ELR (cell line): Measurements from ENCODE around the gene POMT1.

ENCODE experiments used
- DNase-seq: peaks from one replicate; pipeline ENCODE4 v3.0.0-alpha.2; 2015; ENCODE audit warnings: low read depth

POMT1 gene

DNA sequence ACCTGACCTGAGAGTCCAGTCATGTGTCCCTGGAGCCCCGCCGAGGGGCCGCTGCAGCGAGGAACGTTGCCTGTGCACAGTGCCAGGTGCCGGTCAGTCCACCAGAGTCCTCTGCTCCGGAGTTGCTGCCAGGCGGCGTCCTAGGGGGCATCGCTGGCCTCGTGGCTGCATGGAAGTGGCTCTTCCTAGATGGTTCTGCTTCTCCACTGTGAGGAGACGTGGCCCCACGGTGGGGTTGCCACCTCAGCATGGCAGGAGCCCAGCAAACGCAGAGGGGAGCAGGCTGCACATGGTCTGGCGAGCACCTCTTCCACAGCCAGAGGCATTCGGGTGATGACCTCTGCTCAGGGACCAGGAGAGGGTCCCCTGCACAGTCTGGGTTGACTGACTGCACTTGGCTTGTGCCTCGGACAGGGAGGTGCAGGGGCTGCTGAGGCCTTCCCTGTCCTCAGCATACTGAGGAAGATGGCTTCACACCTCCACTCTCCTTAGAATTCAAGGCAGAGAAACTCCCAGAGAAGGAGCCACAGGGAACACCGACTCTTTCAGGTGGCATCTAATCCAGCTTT is 25.9 kb upstream of the POMT1 start:
- DNase-seq, result no peak

DNA sequence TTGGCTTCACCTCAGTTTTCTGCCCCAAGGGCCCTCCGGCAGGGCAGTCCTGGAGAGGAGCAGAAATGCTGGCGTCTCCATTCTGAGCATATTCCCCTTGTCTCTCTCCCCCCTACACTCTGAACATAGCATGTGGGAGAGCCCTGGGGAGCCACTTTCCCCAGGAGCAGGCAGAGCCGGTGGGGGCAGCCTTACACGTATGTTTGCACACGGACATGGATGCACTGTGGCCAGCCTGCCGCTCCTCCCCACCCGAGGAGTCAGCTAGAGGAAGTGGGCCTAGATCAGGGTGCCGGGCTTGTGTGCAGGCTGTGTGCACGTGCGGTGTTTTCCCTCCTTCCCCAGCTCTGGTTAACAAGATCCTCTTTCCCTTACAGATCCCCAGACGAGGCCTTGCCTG is 25.4 kb upstream of the POMT1 start:
- no peak for DNase-seq

DNA sequence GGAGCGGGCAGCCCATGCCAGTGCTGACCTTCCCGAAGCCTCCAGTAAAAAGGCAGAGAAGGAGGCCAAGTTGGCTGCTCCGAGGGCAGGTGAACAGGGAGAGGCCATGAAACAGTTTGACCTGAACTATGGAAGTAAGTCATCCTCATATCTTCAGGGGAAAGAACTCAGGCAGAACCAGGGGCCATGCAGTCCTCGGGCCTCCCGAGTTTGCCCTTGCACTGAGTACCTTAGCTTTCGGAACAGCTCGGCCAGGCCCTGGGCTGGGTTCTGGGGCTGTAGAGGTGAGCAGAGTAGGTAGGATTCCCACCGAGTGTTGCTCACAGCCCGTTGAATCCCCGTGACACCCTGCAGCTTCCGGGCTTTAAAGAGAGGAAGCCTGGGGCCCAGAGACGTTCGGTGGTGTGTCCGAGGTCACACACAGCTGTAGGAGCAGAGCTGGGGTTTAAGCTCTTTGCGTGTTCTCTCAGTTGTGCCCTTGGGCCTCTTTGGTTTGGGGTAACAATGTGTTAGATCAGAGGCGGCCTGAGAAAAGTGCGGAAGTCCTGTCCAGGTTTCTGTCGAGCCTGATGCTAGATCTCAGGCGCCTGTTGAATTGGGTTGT is 24.8 kb upstream of the POMT1 start:
- no peak for DNase-seq

DNA sequence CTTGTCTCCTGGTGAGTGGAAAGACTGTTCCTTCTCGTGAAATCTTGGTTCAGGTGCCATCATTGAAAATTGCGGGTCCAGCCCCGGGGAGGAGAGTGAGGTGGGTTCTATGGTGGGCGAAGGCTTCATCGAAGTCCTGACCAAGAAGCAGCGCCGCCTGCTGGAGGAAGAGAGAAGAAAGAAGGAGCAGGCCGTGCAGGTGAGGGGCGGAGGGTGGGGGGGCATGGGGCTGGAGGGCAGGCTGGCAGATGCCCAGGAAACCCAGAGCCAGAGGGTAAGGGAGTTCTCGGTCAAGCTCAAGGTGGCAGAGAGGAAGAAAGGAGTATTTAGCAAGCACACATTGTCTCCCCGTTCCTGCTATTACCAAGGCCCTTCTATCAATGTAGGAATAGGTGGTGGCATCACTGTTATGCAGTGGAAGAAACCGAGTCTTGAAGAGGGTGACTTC is 24.3 kb upstream of the POMT1 start:
- DNase-seq, result peak; percentile 57

DNA sequence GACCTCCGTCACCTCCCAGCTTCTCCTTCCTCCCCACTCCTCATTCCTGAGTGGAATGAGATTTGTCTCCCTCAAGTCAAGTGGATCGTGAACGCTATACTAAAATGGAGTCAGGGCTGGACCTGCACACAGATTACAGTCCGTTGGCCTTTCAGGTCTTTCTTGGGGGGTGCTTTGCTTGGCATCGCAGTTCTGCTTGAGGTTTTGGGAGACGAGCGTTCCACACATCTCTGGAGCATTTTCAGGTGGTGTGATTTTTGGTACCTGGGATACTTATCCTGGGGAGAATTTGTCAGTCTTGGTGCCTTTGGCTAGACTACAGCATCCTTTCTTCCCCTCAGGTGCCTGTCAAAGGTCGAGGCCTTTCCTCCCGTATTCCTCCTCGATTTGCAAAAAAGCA is 23.8 kb upstream of the POMT1 start:
- DNase-seq, result no peak

DNA sequence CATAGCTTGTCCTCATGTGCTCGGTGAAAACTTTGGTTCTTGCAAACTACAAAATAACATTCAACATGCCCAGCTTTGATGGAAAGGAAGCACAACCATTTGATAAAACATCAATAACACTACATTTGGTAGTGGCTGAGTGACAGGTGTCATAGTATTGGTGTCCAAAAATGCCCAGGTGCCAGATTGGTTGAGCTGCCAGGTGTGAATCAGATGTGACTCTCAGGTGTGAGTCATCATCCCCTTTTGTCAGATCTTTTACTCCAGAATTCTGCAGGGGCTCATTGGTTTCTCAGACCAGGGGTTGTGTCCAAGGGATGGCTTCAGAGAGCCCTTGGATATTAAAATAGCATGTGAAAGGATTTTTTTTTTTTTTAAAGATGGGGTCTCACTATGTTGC is 22.5 kb upstream of the POMT1 start:
- no peak for DNase-seq

DNA sequence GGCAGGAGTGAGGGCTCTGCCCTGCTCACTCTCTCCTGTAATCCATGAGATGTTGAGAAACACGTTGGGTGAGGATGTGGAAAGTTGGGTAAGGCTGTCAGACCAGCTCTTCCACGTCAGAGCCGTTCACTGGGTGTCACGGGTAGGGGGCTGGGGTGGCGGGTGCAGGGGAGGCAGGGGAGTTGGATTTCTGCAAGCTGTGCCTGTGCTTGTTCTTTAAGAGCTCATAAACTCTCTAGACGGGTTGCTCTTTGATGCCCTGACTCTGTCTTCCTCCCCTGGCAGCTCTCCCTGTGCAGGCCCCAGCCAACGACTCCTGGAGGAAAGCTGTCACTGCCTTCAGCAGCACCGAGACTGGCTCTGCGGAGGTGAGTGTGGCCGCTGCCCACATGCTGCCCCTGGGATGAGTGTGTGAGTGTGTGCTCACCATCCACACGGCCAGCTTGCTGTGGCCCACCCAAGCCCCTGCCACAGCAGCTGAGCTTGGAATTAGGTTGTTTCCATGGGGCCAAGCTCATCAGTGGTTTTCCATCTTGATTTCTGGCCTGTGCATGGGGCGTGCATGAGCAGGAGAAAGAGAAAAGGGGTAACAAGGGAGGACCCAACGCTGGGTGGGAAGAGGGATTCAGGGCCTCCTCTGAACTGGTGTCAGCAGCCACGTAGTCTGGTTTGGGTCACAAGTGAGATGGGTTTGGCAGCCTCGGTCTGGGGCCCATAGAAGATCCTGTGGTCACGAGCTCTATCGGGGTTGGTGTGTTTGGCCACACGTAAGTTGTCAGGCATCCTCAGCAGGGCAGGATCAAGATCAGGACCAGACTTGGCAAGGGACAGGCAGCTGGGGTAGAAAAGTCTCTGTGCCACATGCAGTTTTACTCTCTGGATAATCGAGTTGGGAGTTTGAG is 21.0 kb upstream of the POMT1 start:
- no peak for DNase-seq

DNA sequence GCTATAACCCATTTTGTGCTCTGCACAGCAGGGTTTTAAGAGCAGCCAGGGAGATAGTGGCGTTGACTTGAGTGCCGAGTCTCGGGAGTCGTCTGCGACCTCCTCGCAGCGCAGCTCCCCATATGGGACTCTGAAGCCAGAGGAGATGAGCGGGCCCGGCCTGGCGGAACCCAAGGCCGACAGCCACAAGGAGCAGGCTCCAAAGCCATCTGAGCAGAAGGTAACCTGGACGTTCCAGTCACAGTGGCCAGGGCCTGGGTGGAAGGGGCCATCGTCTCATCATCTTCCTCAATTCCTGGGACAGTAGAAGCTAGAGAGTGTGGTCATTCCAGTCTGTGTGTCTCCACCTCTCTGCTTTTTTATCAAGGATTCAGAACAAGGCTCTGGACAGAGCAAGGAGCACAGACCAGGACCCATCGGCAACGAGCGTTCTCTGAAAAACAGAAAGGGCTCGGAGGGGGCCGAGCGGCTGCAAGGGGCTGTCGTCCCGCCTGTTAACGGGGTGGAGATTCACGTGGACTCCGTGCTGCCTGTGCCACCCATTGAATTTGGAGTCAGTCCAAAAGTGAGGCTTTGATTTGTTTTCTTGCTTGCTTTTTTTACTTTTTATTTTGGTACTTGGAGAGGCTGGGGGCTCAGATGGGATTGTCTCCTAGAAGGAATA is 20.2 kb upstream of the POMT1 start:
- no peak for DNase-seq

DNA sequence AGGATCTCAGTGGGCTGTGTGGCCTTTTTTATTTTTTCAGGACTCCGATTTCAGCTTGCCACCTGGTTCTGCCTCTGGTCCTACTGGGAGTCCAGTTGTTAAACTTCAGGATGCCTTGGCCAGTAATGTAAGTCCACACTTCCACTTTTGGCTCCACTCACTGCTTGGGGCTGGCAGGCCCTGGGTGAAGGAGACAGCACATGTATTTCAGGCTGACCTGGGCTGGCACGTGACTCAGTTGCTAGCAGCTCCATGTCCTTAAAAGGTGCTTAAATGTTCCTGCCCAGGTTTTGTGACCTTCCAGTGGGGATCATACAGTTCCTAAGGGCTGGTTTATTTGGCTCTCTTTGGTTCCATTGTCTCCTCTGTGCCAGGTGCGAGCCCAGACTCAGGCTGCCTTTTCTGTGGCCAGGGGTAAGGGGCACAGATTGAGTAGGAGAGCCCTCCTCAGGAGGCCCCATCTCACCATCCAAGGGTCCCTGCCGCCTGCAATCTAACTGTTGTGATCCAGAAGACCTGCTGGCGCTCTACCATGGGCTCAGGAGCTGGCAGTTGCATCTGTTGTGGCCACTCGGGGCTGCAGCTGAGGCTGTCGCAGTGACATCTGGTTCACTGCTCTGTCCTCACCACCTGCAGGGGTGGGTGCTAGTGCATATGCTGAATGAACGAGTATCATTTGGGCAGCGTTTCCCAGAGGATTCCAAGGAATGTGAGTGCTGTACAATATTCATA is 19.2 kb upstream of the POMT1 start:
- DNase-seq, result no peak

DNA sequence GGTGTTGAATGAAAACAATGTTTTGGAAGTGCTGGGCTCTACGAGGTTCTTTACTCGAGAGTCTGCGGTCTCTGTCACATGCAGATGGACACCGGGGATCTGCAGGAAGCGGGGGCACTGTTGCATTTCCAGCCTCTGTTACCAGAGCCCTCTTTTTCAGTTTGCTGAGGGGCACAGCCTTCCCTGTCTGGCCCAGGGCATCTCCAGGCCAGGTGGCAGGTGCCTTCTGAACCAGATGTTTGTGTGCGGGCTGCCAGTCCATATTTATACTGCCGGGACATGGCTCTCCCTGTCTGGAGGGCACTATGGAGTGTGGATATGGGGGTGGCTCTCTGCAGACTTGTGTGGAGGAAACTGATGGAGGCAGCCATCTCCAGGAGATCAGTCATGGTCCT is 18.7 kb upstream of the POMT1 start:
- no peak for DNase-seq

DNA sequence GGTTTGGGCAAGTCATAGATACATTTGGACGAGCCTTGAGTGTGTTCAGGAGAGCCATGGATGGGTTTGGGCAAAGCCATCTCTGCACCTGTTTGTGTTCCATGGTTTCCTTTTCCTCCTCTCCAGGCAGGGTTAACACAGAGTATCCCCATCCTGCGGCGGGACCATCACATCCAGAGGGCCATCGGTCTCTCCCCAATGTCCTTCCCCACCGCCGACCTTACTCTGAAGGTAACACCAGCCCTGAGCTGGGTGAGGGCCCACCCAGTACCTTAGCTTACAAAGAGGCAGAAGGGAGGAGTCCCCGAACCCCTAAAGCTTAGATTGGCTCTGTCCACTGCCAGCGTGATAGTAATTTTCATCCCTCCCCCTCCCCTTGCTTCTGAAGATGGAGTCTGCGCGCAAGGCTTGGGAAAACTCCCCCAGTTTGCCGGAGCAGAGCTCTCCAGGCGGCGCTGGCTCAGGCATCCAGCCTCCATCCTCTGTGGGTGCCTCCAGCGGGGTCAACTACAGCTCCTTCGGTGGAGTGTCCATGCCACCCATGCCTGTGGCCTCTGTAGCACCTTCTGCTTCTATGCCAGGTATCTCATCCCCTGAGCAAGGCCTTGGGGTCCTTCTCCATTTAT is 18.0 kb upstream of the POMT1 start:
- DNase-seq, result no peak

DNA sequence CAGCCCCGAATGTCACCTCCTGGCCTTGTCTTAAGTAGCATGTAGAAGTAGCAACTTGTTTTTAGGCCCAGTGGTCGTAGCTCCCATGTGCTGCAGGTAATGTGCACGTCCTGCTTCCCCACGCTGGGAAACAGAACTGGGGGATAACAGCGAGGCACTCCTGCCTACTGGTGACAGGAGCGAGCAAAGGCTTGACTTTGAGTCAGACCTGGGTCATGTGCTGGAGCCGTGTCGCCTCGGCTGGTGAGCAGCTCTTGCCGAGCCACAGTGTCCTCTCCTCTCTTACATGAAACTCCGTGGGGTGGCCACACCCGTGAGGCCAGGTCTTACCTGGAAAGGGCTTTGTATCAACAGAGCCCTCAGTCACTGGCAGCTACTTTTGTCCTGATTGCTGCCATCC is 17.5 kb upstream of the POMT1 start:
- DNase-seq, result no peak

DNA sequence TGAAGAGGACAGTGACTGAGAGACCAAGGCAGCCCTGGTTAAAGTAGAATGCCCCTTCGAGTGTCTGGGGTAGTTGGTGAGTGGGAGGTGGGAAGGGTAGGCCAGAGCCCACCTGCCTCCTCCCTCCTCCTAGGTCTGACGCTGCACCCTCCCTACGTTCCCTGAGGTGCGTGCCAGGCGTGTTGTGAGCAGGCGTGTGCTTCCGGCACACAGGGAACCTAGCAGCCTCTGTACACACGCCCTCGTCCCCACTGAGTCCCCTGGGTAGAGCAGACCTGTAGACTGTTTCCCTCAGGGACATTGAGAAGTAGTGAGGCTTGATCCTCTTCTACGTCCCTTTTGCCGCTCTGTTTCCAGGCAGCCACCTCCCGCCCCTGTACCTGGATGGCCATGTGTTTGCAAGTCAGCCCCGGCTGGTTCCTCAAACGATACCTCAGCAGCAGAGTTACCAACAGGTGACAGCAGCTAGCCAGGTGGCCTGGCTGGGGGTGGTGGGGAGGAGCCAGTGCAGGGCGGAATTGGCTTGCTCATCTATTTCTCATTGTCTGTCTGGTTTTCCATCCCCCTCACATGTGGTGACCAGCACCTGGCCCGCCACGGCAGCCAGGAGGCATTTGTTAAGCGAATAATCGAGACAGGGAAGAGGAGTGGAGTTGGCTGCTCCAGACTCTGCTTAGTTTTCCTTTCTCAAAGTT is 16.8 kb upstream of the POMT1 start:
- DNase-seq, result no peak

DNA sequence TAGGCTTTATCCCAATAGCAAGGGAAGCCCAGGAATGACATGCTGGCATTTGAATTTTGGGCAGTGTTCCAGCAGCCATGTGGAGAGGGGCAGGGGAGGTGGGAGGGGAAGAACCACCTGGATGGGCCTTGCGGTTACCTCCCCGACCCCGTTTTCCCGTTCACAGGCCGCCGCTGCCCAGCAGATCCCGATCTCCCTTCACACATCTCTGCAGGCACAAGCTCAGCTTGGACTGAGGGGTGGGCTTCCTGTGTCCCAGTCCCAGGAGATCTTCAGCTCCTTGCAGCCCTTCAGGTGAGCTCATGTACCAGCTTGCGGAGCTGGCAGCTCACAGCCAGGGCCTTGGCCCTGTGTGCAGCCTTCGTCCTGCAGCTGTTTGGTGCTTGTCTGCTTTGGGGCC is 15.7 kb upstream of the POMT1 start:
- no peak for DNase-seq

DNA sequence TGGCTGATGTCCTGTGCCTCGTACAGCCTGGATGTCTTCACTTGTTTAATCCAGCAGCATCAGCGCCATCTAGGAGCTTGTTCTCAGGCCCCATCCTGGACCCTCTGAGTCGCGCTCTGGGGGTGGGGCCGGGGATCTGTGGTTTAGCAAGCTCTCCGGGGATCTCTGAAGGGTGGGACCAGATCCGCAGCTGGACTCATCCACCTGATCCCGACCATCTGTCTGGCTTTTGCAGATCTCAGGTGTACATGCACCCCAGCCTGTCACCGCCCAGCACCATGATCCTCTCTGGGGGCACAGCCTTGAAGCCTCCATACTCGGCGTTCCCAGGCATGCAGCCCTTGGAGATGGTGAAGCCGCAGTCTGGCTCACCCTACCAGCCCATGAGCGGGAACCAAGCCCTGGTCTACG is 15.1 kb upstream of the POMT1 start:
- DNase-seq, result no peak

DNA sequence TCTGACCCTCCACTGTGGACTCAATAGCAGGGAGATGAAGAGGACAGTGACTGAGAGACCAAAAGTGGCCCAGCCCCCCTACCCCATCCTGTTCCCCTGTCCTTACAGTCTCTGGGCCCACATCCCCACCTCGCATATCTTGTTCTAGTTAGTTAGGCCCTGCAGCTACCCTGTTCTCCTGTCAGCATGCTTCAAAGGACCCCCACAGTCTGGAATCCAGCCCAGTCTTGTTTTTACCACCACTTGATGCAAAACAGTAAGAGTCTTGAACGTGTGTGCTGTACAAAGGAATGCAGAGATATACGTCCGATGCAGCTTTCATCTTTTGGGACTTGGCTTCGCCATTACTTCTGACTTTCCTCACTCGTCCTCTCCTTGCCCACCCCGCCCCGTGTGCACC is 12.2 kb upstream of the POMT1 start:
- DNase-seq, result no peak

DNA sequence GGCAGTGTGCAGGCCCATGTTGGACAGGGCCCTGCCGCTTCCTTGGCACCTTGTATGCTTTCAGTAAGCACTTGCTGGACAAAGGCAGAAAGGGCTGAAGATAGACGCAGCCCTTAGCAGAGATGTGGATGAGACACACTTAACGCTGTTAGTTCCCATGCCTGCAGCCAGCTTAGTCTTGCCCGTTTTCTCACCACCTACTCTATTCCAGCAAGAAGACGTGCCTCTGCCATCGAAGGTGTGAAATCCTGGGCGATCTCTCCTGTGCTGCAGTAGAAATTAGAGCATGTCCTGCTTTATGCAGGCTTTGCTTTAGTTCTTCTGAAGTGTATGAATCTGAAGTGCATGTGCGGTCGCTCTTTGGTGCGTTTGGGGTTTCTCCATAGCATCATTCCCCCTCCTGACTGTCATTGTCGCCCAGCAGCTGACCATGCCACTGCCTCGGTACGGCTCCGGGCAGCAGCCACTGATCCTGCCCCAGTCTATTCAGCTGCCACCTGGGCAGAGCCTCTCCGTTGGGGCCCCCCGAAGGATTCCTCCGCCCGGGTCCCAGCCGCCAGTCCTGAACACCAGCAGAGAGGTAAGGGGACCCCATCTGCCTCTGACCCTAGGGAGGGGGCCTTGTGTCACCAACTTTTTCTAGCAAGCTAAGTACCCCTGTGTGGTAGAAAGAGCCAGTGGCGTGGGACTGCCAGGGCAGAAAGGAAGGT is 11.6 kb upstream of the POMT1 start:
- no peak for DNase-seq

DNA sequence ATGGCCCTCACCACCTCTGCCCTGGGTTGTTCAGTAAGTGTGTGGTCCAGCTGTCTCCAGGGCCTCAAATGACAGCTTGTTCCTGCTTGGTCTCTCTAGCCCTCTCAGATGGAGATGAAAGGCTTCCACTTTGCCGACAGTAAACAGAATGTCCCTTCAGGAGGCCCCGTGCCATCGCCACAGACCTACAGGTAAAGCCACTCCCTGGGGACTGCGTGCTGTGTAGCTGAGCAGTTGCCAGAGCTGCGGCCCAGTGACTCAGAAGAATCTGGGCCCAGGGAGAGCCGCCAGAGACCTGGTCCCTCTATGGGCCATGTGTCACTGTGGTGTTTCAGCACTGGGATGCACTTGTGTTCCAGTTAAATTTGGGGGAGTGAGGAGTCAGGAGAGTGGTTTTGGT is 10.6 kb upstream of the POMT1 start:
- no peak for DNase-seq

DNA sequence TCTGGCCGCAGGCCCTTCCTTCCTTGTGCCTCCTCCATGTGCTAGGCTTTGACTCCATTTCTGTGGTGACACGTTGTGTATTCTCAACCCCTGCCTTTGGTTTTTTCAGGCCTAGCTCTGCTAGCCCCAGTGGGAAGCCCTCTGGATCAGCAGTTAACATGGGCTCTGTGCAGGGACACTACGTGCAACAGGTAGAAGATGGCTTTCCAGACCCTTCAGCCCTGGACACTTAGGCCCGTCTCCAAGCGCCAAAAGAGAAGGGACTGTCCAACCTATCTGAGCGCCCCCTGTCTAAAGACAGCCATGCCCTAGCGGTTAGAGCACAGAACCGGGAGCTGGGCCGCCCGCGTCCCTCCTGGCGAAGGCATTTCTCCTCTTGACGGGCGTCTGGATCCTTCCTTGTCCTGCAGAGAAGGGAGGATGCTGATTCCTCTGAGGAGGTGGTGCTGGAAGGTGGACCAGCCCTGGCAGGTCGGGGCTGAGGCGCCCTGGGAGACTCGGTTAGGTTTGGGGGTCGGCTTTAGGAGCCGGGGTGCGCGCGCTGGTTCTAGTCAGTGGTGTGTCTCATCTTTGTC is 8.3 kb upstream of the POMT1 start:
- no peak for DNase-seq

DNA sequence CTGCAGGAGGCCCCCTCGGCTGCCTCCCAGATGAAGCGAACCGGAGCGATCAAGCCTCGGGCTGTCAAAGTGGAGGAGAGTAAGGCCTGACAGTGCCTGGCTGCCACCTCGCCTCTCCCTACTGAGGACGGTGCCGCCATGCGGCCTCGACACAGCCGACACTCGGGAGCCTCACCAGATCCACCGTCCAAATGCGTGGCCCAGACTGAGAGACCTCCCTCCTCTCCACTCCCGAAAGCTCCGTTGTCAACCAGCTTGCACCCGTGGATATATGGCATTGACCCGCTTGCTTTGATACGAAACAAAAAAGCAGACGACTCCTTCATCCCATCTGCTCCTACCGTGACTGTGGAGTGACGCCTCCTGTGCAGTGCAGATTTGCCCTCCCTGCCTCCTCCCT is 6.9 kb upstream of the POMT1 start:
- no peak for DNase-seq
